ENCODE data around the gene ALK.

ALK gene

GRCh38 chr2:29573612-29574011, 347.8 kb downstream of the ALK start:
- Histone ChIP-seq H3K79me2 (ENCODE audit: insufficient read depth, low read depth) (no peaks in the 10 kb centered on the region), H3K27me3 (ENCODE audit: insufficient read depth, low read depth) (no peaks in the 10 kb centered on the region), H2AFZ (ENCODE audit: low read depth) (no peak overlapping the region), H3K4me1 (ENCODE audit: low read depth, poor library complexity, severe bottlenecking) (no peaks in the 10 kb centered on the region), H3K4me3 (IDR thresholded peaks at IDR 0.05; ENCODE audit: insufficient read depth, low read depth, low read length) (no peak overlapping the region), H3K9ac (no peak overlapping the region), H4K20me1 (ENCODE audit: insufficient read depth) (no peaks in the 10 kb centered on the region), H3K27ac (no peak overlapping the region), H3K4me2 (no peak overlapping the region), H3K36me3 (ENCODE audit: insufficient read depth) (no peaks in the 10 kb centered on the region)
- TF ChIP-seq CTCF (conservative IDR thresholded peaks at IDR 0.05; ENCODE audit: low read depth, low read length) = no peak

- no peak for TF ChIP-seq CTCF (conservative IDR thresholded peaks at IDR 0.05; ENCODE audit: low read depth, low read length)
- Histone ChIP-seq H2AFZ (ENCODE audit: low read depth) (no peak overlapping the region), H3K27me3 (ENCODE audit: insufficient read depth, low read depth) (no peaks in the 10 kb centered on the region), H3K36me3 (ENCODE audit: insufficient read depth) (no peaks in the 10 kb centered on the region), H3K79me2 (ENCODE audit: insufficient read depth, low read depth) (no peaks in the 10 kb centered on the region), H3K27ac (no peak overlapping the region), H4K20me1 (ENCODE audit: insufficient read depth) (no peaks in the 10 kb centered on the region), H3K9ac (no peak overlapping the region), H3K4me1 (ENCODE audit: low read depth, poor library complexity, severe bottlenecking) (no peaks in the 10 kb centered on the region), H3K4me2 (no peak overlapping the region), H3K4me3 (IDR thresholded peaks at IDR 0.05; ENCODE audit: insufficient read depth, low read depth, low read length) (no peak overlapping the region)
Measured at GRCh38 chr2:29573147-29573546, 348.2 kb downstream of the ALK start.

GRCh38 chr2:29570539-29570938, 350.8 kb downstream of the ALK start:
- H3K27ac ChIP-seq = no peak overlapping the region
- TF ChIP-seq CTCF (conservative IDR thresholded peaks at IDR 0.05; ENCODE audit: low read depth, low read length) = no peak
- no peak overlapping the region for H3K9ac ChIP-seq

GRCh38 chr2:29567906-29568520, 353.4 kb downstream of the ALK start:
- Histone ChIP-seq H3K4me1 (ENCODE audit: low read depth, poor library complexity, severe bottlenecking) (no peaks in the 10 kb centered on the region), H2AFZ (ENCODE audit: low read depth) (no peak overlapping the region), H3K4me3 (IDR thresholded peaks at IDR 0.05; ENCODE audit: insufficient read depth, low read depth, low read length) (no peak overlapping the region), H3K27ac (no peak overlapping the region), H3K79me2 (ENCODE audit: insufficient read depth, low read depth) (no peaks in the 10 kb centered on the region), H3K4me2 (no peak overlapping the region), H3K9ac (no peak overlapping the region), H4K20me1 (ENCODE audit: insufficient read depth) (no peaks in the 10 kb centered on the region), H3K27me3 (ENCODE audit: insufficient read depth, low read depth) (no peaks in the 10 kb centered on the region), H3K36me3 (ENCODE audit: insufficient read depth) (no peaks in the 10 kb centered on the region)
- TF ChIP-seq CTCF (conservative IDR thresholded peaks at IDR 0.05; ENCODE audit: low read depth, low read length) = no peak

More at GRCh38 chr2:29570539-29570938, 350.8 kb downstream of the ALK start:
- Histone ChIP-seq H3K36me3 (ENCODE audit: insufficient read depth) (no peaks in the 10 kb centered on the region), H4K20me1 (ENCODE audit: insufficient read depth) (no peaks in the 10 kb centered on the region), H3K4me1 (ENCODE audit: low read depth, poor library complexity, severe bottlenecking) (no peaks in the 10 kb centered on the region), H3K4me3 (IDR thresholded peaks at IDR 0.05; ENCODE audit: insufficient read depth, low read depth, low read length) (no peak overlapping the region), H3K4me2 (no peak overlapping the region), H3K79me2 (ENCODE audit: insufficient read depth, low read depth) (no peaks in the 10 kb centered on the region), H2AFZ (ENCODE audit: low read depth) (no peak overlapping the region), H3K27me3 (ENCODE audit: insufficient read depth, low read depth) (no peaks in the 10 kb centered on the region)
